ENCODE results near the gene OPHN1. TPM values are rescaled to one million over a fixed set of nuclear protein-coding genes. Genes with fewer than 3 reads are reported as not detected.
A peak's percentile ranks its signal among the peaks of the same experiment; 100 is the strongest.

The OPHN1 gene
- total RNA-seq, 1 donor from 2014 or later = 3.7 TPM

DNA sequence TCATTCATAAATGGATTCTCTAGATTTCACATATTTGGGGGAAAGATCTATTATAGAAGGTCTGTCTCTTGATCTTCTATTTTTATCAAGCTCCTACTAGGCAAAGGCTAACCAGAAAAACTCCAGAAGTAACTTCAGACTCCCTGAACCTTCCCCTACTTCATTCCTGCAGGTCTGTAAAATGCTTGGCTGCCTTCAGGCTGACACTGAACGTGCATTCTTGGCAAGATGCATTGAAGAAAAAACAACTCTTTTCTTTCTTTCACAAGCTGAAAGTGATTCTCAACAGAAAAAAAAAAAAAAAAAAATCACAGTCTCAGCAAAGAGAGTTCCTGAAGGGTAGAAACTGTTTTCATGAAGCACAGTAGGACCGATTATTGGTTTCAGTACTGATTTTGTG, 12.7 kb downstream of the OPHN1 start:
- H3K4me3 ChIP-seq (ENCODE audit: insufficient read depth, low read depth, low read length) = no peak overlapping the region
- no peaks in the 10 kb centered on the region for H3K36me3 Mint-ChIP-seq (ENCODE audit: low read depth, unreplicated experiment)
- no peak overlapping the region for H3K4me3 Mint-ChIP-seq (ENCODE audit: unreplicated experiment)
- no peaks in the 10 kb centered on the region for H3K9me3 Mint-ChIP-seq (ENCODE audit: unreplicated experiment)
- H3K27ac ChIP-seq (ENCODE audit: low read depth, low read length) = no peak overlapping the region
- TF ChIP-seq, protein P1, sequence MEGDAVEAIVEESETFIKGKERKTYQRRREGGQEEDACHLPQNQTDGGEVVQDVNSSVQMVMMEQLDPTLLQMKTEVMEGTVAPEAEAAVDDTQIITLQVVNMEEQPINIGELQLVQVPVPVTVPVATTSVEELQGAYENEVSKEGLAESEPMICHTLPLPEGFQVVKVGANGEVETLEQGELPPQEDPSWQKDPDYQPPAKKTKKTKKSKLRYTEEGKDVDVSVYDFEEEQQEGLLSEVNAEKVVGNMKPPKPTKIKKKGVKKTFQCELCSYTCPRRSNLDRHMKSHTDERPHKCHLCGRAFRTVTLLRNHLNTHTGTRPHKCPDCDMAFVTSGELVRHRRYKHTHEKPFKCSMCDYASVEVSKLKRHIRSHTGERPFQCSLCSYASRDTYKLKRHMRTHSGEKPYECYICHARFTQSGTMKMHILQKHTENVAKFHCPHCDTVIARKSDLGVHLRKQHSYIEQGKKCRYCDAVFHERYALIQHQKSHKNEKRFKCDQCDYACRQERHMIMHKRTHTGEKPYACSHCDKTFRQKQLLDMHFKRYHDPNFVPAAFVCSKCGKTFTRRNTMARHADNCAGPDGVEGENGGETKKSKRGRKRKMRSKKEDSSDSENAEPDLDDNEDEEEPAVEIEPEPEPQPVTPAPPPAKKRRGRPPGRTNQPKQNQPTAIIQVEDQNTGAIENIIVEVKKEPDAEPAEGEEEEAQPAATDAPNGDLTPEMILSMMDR (IDR thresholded peaks at IDR 0.05; ENCODE audit: insufficient read depth, low read depth, low read length) = no peak
- TF ChIP-seq EZH2 (IDR thresholded peaks at IDR 0.05; ENCODE audit: insufficient read depth, low read length) = no peak
- peak; percentile 26 for DNase-seq (ENCODE audit: low read depth)
- H3K79me2 ChIP-seq (ENCODE audit: insufficient read depth, low read length) = no peaks in the 10 kb centered on the region
- no peaks in the 10 kb centered on the region for H3K4me1 ChIP-seq (ENCODE audit: insufficient read depth, low read length)
- H3K27ac Mint-ChIP-seq (ENCODE audit: unreplicated experiment) = no peak overlapping the region
- no peaks in the 10 kb centered on the region for H3K27me3 ChIP-seq (ENCODE audit: insufficient read depth, low read length)
- no peaks in the 10 kb centered on the region for H3K27me3 Mint-ChIP-seq (ENCODE audit: low read depth, unreplicated experiment)
- FAIRE-seq = no peak
- no peak overlapping the region for H2AFZ ChIP-seq (ENCODE audit: low read depth, low read length)
- H3K9me3 ChIP-seq (ENCODE audit: insufficient read depth, low read depth, low read length) = no peaks in the 10 kb centered on the region
- H3K4me1 Mint-ChIP-seq (ENCODE audit: low read depth, unreplicated experiment) = peaks cover 5% of the 10 kb centered on the region
- H3K9ac ChIP-seq (ENCODE audit: low read length) = no peak overlapping the region
- H4K20me1 ChIP-seq (ENCODE audit: insufficient read depth, low read length) = no peaks in the 10 kb centered on the region
- H3K4me2 ChIP-seq (ENCODE audit: low read length) = no peak overlapping the region
- no peaks in the 10 kb centered on the region for H3K36me3 ChIP-seq (ENCODE audit: insufficient read depth, low read length)

DNA sequence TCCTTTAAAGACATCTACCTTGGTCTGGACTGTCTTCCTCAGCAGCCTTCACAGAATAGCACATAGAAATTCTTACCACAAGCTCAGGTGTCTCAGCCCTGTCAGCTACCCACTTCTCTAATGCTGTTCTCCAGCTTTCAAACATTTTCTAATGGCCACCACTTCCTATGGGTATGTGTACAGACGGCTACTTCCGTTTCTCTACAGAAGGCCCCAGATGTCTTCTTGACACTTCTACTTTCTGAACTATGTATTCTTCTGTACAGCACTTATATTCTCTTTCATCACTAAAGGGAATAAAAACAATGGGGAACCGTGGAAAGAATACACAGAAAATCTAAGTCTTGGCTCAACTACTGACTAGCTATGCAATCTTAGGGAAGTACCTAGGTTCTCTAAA, 13.3 kb downstream of the OPHN1 start:
- Histone ChIP-seq H3K4me1 (ENCODE audit: insufficient read depth, low read length) (peaks cover 2% of the 10 kb centered on the region), H3K9ac (ENCODE audit: low read length) (no peak overlapping the region), H4K20me1 (ENCODE audit: insufficient read depth, low read length) (no peaks in the 10 kb centered on the region), H3K4me2 (ENCODE audit: low read length) (no peak overlapping the region), H3K36me3 (ENCODE audit: insufficient read depth, low read length) (no peaks in the 10 kb centered on the region), H3K4me3 (ENCODE audit: insufficient read depth, low read depth, low read length) (no peak overlapping the region), H3K27me3 (ENCODE audit: insufficient read depth, low read length) (no peaks in the 10 kb centered on the region), H3K9me3 (ENCODE audit: insufficient read depth, low read depth, low read length) (no peaks in the 10 kb centered on the region), H3K27ac (ENCODE audit: low read depth, low read length) (no peak overlapping the region), H2AFZ (ENCODE audit: low read depth, low read length) (no peak overlapping the region), H3K79me2 (ENCODE audit: insufficient read depth, low read length) (no peaks in the 10 kb centered on the region)
- TF ChIP-seq EZH2 (IDR thresholded peaks at IDR 0.05; ENCODE audit: insufficient read depth, low read length) = no peak
- TF ChIP-seq, protein P1 (IDR thresholded peaks at IDR 0.05; ENCODE audit: insufficient read depth, low read depth, low read length) = no peak
- Mint-ChIP-seq H3K27me3 (ENCODE audit: low read depth, unreplicated experiment) (no peaks in the 10 kb centered on the region), H3K4me1 (ENCODE audit: low read depth, unreplicated experiment) (peaks cover 6% of the 10 kb centered on the region), H3K4me3 (ENCODE audit: unreplicated experiment) (no peak overlapping the region), H3K27ac (ENCODE audit: unreplicated experiment) (no peak overlapping the region), H3K36me3 (ENCODE audit: low read depth, unreplicated experiment) (no peaks in the 10 kb centered on the region), H3K9me3 (ENCODE audit: unreplicated experiment) (no peaks in the 10 kb centered on the region)
- DNase-seq (ENCODE audit: low read depth) = no peak
- no peak for FAIRE-seq

DNA sequence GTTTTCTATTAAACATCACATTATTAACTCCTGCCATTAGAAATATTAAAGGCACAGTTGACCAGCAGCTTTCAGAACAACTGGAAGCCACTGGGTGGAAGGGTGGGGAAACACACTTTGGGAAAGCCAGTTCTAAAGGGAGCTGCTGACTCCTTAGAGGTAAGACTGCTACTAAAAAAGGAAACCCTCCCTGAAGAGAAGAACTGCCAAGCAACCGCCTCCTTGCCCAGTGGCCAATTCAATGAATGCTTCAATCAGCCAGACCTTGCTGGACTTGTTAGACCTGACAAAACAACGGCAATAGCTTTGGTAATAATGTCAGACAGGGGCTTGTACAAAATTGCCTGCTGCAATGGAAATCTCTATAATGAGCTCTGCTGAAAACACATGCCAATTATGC, 15.6 kb downstream of the OPHN1 start:
- Mint-ChIP-seq H3K9me3 (ENCODE audit: unreplicated experiment) (no peaks in the 10 kb centered on the region), H3K4me1 (ENCODE audit: low read depth, unreplicated experiment) (peaks cover 11% of the 10 kb centered on the region), H3K27me3 (ENCODE audit: low read depth, unreplicated experiment) (no peaks in the 10 kb centered on the region), H3K27ac (ENCODE audit: unreplicated experiment) (no peak overlapping the region), H3K36me3 (ENCODE audit: low read depth, unreplicated experiment) (peaks cover 1% of the 10 kb centered on the region), H3K4me3 (ENCODE audit: unreplicated experiment) (no peak overlapping the region)
- H3K27me3 ChIP-seq (ENCODE audit: insufficient read depth, low read length) = no peaks in the 10 kb centered on the region
- H3K79me2 ChIP-seq (ENCODE audit: insufficient read depth, low read length) = no peaks in the 10 kb centered on the region
- no peak overlapping the region for H2AFZ ChIP-seq (ENCODE audit: low read depth, low read length)
- H3K4me2 ChIP-seq (ENCODE audit: low read length) = no peak overlapping the region
- peaks cover 2% of the 10 kb centered on the region for H3K4me1 ChIP-seq (ENCODE audit: insufficient read depth, low read length)
- FAIRE-seq = peak; percentile 49
- TF ChIP-seq, protein P1 (IDR thresholded peaks at IDR 0.05; ENCODE audit: insufficient read depth, low read depth, low read length) = no peak
- no peak for TF ChIP-seq EZH2 (IDR thresholded peaks at IDR 0.05; ENCODE audit: insufficient read depth, low read length)
- H3K9ac ChIP-seq (ENCODE audit: low read length) = no peak overlapping the region
- H3K4me3 ChIP-seq (ENCODE audit: insufficient read depth, low read depth, low read length) = no peak overlapping the region
- H3K9me3 ChIP-seq (ENCODE audit: insufficient read depth, low read depth, low read length) = no peaks in the 10 kb centered on the region
- no peaks in the 10 kb centered on the region for H3K36me3 ChIP-seq (ENCODE audit: insufficient read depth, low read length)
- H3K27ac ChIP-seq (ENCODE audit: low read depth, low read length) = no peak overlapping the region
- no peaks in the 10 kb centered on the region for H4K20me1 ChIP-seq (ENCODE audit: insufficient read depth, low read length)
- no peak for DNase-seq (ENCODE audit: low read depth)
